Kidney (tissue), 14 donors: ENCODE data around the gene HES3. TPM values are rescaled to one million over a fixed set of nuclear protein-coding genes. Genes with fewer than 3 reads are reported as not detected.
A peak's percentile ranks its signal among the peaks of the same experiment; 100 is the strongest.

ENCODE experiments used
- DNase-seq, 5 donors: peaks; one replicate each; pipeline ENCODE4 v3.0.0-alpha.2; 2013 to 2020
- FAIRE-seq: peaks from 2 replicates; lab custom pipeline; 2012; peaks lifted over from hg19 to GRCh38; lab: Jason Lieb, UNC
- H3K27ac ChIP-seq, 2 donors: one replicate each; pipeline ENCODE4 v1.7.0; 2013; ENCODE audit warnings: low read depth in 2 of 2, low read length in 2 of 2, inconsistent platforms in 1 of 2
- H3K27me3 ChIP-seq: one replicate; pipeline ENCODE4 v1.7.1; 2013; ENCODE audit warnings: low read length, inconsistent platforms; ENCODE audit not compliant: control insufficient read depth, insufficient read depth
- H3K36me3 ChIP-seq, 3 donors: one replicate each; pipeline versions ENCODE4 v1.7.0 to v1.7.1; 2013; ENCODE audit warnings: low read length in 3 of 3, control low read depth in 1 of 3, inconsistent platforms in 1 of 3; ENCODE audit not compliant: insufficient read depth in 3 of 3, control insufficient read depth in 2 of 3
- H3K4me1 ChIP-seq, 3 donors: one replicate each; pipeline versions ENCODE4 v1.7.0 to v1.7.1; 2013; ENCODE audit warnings: low read length in 3 of 3, inconsistent platforms in 1 of 3, low read depth in 1 of 3; ENCODE audit not compliant: control insufficient read depth in 2 of 3, insufficient read depth in 2 of 3
- H3K4me3 ChIP-seq, 3 donors: one replicate each; pipeline versions ENCODE4 v1.7.0 to v1.8.1; 2013; ENCODE audit warnings: low read length in 3 of 3, control low read depth in 1 of 3, inconsistent platforms in 1 of 3
- H3K9ac ChIP-seq, 3 donors: one replicate each; pipeline versions ENCODE4 v1.7.0 to v1.7.1; 2013; ENCODE audit warnings: low read length in 3 of 3, control low read depth in 1 of 3, inconsistent platforms in 1 of 3
- H3K9me3 ChIP-seq, 3 donors: one replicate each; pipeline versions ENCODE4 v1.7.0 to v1.7.1; 2013; ENCODE audit warnings: low read length in 3 of 3, control low read depth in 1 of 3, inconsistent platforms in 1 of 3; ENCODE audit not compliant: control insufficient read depth in 2 of 3, insufficient read depth in 1 of 3
- CTCF ChIP-seq: IDR thresholded peaks from 3 replicates; pipeline ENCODE4 v1.5.1; 2012; ENCODE audit warnings: mild to moderate bottlenecking, moderate library complexity, borderline replicate concordance; ENCODE audit not compliant: insufficient read depth; ENCODE audit errors: extremely low read depth
- intact Hi-C: fragments of 100-400 bp; cut with DNase I; formaldehyde crosslinking; loops from one replicate; pipeline ENCODE4 v1.11.1; 2022
- polyA plus RNA-seq: library from polyadenylated mRNA; stranded (reverse); fragments of 350-450 nt; fragmentation: Illumina TruSeq; extraction: RNeasy Lipid Tissue Mini Kit (QIAGEN cat#74804); gene quantifications from one replicate; pipeline ENCODE4 v1.2.3, GENCODE V29; 2014; ENCODE audit warnings: low read depth, low replicate concordance; ENCODE audit not compliant: insufficient read depth
- total RNA-seq: library from RNA; stranded (reverse); fragmentation: NEBNext Ultra II Directional; extraction: Animal tissue kit (Norgen Biotek cat#: 25700); gene quantifications from one replicate; pipeline ENCODE4 v1.2.1, GENCODE V29; 2021
- donor health status: control.
- donor health status: control.
- donor health status: control.
- donor health status: control.
- donor health status: control.
- donor health status: DM: yes; HTN: yes; CAD: no.
- donor health status: Normal renal cell carcinoma (clear cell type).

The HES3 gene
- total and polyA plus RNA-seq, 2 donors from 2014 or later = not detected

GRCh38 chr1:6258675-6259074 is 14.7 kb downstream of the HES3 start:
- no peak overlapping the region for H3K4me3 ChIP-seq
- H3K36me3 ChIP-seq = no peaks in the 10 kb centered on the region
- H3K9ac ChIP-seq = no peak overlapping the region
- H3K4me1 ChIP-seq = peaks cover 0 to 7% (median 2%) of the 10 kb centered on the region in 3 donors
- H3K27ac ChIP-seq = no peak overlapping the region
- TF ChIP-seq CTCF = no peak
- no peak for FAIRE-seq
- intact Hi-C loops = loop anchor here (10.0 kb wide), 1 partner anchor 86 kb away; no protein-coding TSS in a partner anchor
- H3K9me3 ChIP-seq = no peaks in the 10 kb centered on the region
- no peaks in the 10 kb centered on the region for H3K27me3 ChIP-seq
- no peak for DNase-seq

DNA sequence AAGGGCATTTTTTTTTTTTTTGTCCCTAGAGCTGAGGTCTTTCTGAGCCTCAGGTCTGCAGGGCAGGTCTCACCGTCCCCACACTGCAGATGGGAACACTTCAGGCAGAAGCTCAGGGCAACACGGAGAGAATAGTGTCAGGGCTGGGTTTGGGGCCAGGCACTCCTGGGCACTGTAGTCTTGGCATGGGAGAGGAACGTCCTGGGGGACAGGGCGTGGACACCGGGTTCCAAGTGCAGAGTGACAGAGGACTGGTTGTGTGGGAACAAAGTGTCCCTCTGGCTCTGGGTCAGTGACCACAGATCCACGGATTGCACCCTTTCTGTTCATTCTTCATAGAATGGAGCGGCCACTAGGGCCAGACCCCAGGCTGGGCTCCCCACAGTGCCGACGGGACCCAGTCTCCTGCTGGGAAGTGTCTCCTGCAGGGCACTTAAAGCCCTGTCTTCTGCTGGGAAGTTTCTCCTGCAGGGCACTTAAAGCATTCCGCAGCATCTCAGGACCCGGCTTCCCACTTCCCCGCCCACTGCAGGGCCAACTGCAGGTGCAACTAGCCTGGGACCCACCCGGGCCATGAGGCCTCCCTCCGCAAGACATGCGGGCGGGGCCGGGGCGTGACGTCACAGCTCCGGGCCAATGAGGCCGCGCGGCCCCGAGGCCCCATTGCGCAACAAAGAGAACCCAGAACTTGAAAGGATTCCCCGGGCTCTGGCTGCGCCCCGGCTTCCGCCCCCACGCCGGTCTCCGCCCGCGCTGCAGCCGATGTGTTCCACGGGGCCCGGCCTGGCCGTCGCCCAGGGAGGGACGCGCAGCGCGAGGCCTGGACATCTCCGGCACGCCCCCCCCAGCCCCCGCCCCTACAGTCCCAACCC is 15.7 kb downstream of the HES3 start:
- no peak for TF ChIP-seq CTCF
- no peaks in the 10 kb centered on the region for H3K27me3 ChIP-seq
- no peaks in the 10 kb centered on the region for H3K36me3 ChIP-seq
- no peak overlapping the region for H3K27ac ChIP-seq
- FAIRE-seq (no peak), DNase-seq (peak; percentile 76 to 94 (median 85))
- intact Hi-C loops = loop anchor here (10.0 kb wide), 1 partner anchor 85 kb away; no protein-coding TSS in a partner anchor
- no peak overlapping the region for H3K9ac ChIP-seq
- no peaks in the 10 kb centered on the region for H3K9me3 ChIP-seq
- peaks cover 0 to 7% (median 2%) of the 10 kb centered on the region in 3 donors for H3K4me1 ChIP-seq
- H3K4me3 ChIP-seq = no peak overlapping the region

DNA sequence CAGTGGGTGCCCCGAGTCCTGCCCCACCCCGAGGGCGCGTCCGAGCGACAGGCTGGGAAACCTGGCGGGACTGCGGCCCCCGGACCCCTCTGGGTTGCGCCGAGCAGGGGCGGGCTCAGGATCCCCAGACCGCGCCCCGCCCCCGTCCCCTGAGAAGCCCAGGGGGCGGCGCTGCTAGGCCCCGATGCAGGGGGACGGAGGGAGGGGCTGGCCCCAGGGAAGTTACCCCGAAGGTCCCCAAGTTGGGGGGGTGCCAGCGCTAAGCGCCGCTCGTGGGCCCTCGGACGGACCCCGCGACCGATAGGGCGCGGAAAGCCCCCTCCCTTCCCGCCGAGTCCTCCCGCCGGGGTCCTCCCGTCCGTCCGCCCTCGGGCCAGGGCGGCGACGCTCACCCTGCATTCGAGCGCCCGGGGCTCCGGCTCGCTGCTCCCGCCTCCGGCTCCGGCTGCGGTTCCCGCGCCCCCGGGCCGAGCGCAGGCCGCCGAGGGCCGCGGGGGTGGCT is 16.5 kb downstream of the HES3 start:
- H3K9ac ChIP-seq = no peak overlapping the region
- H3K4me3 ChIP-seq = peak overlapping the region in 1 of 3 donors; percentile 13

More for the DNA sequence above, 16.5 kb downstream of the HES3 start:
- Histone ChIP-seq H3K27me3 (no peaks in the 10 kb centered on the region), H3K27ac (no peak overlapping the region), H3K4me1 (peaks cover 0 to 7% (median 2%) of the 10 kb centered on the region in 3 donors), H3K9me3 (no peaks in the 10 kb centered on the region), H3K36me3 (no peaks in the 10 kb centered on the region)
- intact Hi-C loops = no loop called here
- TF ChIP-seq CTCF = no peak
- FAIRE-seq (no peak), DNase-seq (peak in 1 of 5 donors; percentile 79)
